HepG2 (cell line): ENCODE data around the gene TFAP2E.

Source experiments
- ERF ChIP-seq: IDR thresholded peaks from 2 replicates; pipeline ENCODE4 v1.6.1; 2018; ENCODE audit warnings: missing biosample characterization, missing genetic modification reagents
- EZH2 ChIP-seq: conservative IDR thresholded peaks from 2 replicates; pipeline ENCODE4 v1.6.1; 2012; ENCODE audit warnings: mild to moderate bottlenecking, low read depth, low read length, moderate library complexity
- POLR2AphosphoS5 ChIP-seq: IDR thresholded peaks from 2 replicates; pipeline ENCODE4 v1.6.1; 2012; ENCODE audit warnings: low read depth, low read length
- SIN3B ChIP-seq: fragments of 150-350 bp; IDR thresholded peaks from 2 replicates; pipeline ENCODE4 v1.6.1; 2014; ENCODE audit warnings: low read length
- TCF7L2 ChIP-seq: IDR thresholded peaks from 2 replicates; pipeline ENCODE4 v1.6.1; 2011; ENCODE audit warnings: mild to moderate bottlenecking, low read depth, low read length, moderate library complexity
- TGIF2 ChIP-seq: IDR thresholded peaks from 2 replicates; pipeline ENCODE4 v1.6.1; 2016; ENCODE audit warnings: control low read depth, missing compliant biosample characterization
- TF ChIP-seq, protein P1 (sequence below): sonication (generic); formaldehyde crosslinking; IDR thresholded peaks from 2 replicates; pipeline ENCODE4 v1.4.0; 2020; ENCODE audit warnings: missing genetic modification reagents
- TF ChIP-seq, protein P2 (sequence below): IDR thresholded peaks from 2 replicates; pipeline ENCODE4 v1.6.1; 2012; ENCODE audit warnings: low read length, improper control_type of control experiment
- TF ChIP-seq, protein P3 (sequence below): sonication (generic); formaldehyde crosslinking; IDR thresholded peaks from 2 replicates; pipeline ENCODE4 v1.4.0; 2020; ENCODE audit warnings: mild to moderate bottlenecking, missing genetic modification reagents
- TF ChIP-seq, protein P4 (sequence below): sonication (generic); formaldehyde crosslinking; IDR thresholded peaks from 2 replicates; pipeline ENCODE4 v1.5.0; 2020; ENCODE audit warnings: mild to moderate bottlenecking, missing genetic modification reagents, moderate library complexity
- TF ChIP-seq, protein P5 (sequence below): sonication (generic); formaldehyde crosslinking; IDR thresholded peaks from 2 replicates; pipeline ENCODE4 v1.4.0; 2020; ENCODE audit warnings: missing genetic modification reagents, mild to moderate bottlenecking, borderline replicate concordance
- TF ChIP-seq, protein P6 (sequence below): IDR thresholded peaks from 2 replicates; pipeline ENCODE4 v1.6.1; 2012; ENCODE audit warnings: inconsistent platforms
- TF ChIP-seq, protein P7 (sequence below): sonication (generic); formaldehyde crosslinking; IDR thresholded peaks from 2 replicates; pipeline ENCODE4 v1.4.0; 2020; ENCODE audit warnings: missing genetic modification reagents

DNA sequence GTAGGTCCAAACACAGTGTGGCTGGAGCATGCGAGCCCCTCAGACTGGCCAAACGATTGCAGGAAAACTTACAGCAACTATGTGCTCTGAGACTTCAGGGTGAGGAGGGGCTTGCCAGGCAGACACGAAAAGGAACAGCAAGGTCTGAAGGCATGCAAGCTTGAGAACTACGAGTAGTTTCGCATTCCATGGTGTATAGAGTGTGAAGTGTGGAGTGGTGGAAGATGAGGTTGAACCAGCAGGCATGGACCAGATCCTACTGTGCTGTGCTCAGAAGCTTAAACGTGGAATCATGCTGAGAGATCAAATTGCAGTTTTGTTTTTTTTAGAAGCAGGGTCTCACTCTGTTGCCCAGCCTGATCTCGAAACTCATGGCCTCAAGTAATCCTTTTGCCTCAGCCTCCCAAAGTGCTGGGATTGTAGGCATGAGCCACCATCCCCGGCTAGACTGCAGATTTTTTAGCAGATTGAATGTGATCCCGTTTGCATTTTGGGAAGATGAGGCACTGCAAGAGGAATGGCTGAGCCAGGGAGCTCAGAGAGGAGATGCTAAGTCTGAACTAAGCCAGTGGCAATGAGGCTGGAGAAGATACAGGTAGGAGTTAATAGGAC, 5.1 kb upstream of the TFAP2E start:
- TF ChIP-seq EZH2 (no peak), POLR2AphosphoS5 (no peak), ERF (CRISPR knock-in tag) (no peak), TGIF2 (no peak), TCF7L2 (no peak), SIN3B (no peak)
- TF ChIP-seq, protein P1, sequence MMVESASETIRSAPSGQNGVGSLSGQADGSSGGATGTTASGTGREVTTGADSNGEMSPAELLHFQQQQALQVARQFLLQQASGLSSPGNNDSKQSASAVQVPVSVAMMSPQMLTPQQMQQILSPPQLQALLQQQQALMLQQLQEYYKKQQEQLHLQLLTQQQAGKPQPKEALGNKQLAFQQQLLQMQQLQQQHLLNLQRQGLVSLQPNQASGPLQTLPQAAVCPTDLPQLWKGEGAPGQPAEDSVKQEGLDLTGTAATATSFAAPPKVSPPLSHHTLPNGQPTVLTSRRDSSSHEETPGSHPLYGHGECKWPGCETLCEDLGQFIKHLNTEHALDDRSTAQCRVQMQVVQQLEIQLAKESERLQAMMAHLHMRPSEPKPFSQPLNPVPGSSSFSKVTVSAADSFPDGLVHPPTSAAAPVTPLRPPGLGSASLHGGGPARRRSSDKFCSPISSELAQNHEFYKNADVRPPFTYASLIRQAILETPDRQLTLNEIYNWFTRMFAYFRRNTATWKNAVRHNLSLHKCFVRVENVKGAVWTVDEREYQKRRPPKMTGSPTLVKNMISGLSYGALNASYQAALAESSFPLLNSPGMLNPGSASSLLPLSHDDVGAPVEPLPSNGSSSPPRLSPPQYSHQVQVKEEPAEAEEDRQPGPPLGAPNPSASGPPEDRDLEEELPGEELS (CRISPR knock-in tag): no peak
- TF ChIP-seq, protein P2, sequence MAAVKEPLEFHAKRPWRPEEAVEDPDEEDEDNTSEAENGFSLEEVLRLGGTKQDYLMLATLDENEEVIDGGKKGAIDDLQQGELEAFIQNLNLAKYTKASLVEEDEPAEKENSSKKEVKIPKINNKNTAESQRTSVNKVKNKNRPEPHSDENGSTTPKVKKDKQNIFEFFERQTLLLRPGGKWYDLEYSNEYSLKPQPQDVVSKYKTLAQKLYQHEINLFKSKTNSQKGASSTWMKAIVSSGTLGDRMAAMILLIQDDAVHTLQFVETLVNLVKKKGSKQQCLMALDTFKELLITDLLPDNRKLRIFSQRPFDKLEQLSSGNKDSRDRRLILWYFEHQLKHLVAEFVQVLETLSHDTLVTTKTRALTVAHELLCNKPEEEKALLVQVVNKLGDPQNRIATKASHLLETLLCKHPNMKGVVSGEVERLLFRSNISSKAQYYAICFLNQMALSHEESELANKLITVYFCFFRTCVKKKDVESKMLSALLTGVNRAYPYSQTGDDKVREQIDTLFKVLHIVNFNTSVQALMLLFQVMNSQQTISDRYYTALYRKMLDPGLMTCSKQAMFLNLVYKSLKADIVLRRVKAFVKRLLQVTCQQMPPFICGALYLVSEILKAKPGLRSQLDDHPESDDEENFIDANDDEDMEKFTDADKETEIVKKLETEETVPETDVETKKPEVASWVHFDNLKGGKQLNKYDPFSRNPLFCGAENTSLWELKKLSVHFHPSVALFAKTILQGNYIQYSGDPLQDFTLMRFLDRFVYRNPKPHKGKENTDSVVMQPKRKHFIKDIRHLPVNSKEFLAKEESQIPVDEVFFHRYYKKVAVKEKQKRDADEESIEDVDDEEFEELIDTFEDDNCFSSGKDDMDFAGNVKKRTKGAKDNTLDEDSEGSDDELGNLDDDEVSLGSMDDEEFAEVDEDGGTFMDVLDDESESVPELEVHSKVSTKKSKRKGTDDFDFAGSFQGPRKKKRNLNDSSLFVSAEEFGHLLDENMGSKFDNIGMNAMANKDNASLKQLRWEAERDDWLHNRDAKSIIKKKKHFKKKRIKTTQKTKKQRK: no peak
- TF ChIP-seq, protein P3, sequence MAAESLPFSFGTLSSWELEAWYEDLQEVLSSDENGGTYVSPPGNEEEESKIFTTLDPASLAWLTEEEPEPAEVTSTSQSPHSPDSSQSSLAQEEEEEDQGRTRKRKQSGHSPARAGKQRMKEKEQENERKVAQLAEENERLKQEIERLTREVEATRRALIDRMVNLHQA: no peak
- TF ChIP-seq, protein P4, sequence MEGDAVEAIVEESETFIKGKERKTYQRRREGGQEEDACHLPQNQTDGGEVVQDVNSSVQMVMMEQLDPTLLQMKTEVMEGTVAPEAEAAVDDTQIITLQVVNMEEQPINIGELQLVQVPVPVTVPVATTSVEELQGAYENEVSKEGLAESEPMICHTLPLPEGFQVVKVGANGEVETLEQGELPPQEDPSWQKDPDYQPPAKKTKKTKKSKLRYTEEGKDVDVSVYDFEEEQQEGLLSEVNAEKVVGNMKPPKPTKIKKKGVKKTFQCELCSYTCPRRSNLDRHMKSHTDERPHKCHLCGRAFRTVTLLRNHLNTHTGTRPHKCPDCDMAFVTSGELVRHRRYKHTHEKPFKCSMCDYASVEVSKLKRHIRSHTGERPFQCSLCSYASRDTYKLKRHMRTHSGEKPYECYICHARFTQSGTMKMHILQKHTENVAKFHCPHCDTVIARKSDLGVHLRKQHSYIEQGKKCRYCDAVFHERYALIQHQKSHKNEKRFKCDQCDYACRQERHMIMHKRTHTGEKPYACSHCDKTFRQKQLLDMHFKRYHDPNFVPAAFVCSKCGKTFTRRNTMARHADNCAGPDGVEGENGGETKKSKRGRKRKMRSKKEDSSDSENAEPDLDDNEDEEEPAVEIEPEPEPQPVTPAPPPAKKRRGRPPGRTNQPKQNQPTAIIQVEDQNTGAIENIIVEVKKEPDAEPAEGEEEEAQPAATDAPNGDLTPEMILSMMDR: no peak
- TF ChIP-seq, protein P5, sequence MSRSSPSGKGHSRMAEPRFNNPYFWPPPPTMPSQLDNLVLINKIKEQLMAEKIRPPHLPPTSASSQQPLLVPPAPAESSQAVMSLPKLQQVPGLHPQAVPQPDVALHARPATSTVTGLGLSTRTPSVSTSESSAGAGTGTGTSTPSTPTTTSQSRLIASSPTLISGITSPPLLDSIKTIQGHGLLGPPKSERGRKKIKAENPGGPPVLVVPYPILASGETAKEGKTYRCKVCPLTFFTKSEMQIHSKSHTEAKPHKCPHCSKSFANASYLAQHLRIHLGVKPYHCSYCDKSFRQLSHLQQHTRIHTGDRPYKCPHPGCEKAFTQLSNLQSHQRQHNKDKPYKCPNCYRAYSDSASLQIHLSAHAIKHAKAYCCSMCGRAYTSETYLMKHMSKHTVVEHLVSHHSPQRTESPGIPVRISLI (CRISPR knock-in tag): no peak
- TF ChIP-seq, protein P6, sequence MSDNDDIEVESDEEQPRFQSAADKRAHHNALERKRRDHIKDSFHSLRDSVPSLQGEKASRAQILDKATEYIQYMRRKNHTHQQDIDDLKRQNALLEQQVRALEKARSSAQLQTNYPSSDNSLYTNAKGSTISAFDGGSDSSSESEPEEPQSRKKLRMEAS: no peak
- TF ChIP-seq, protein P7, sequence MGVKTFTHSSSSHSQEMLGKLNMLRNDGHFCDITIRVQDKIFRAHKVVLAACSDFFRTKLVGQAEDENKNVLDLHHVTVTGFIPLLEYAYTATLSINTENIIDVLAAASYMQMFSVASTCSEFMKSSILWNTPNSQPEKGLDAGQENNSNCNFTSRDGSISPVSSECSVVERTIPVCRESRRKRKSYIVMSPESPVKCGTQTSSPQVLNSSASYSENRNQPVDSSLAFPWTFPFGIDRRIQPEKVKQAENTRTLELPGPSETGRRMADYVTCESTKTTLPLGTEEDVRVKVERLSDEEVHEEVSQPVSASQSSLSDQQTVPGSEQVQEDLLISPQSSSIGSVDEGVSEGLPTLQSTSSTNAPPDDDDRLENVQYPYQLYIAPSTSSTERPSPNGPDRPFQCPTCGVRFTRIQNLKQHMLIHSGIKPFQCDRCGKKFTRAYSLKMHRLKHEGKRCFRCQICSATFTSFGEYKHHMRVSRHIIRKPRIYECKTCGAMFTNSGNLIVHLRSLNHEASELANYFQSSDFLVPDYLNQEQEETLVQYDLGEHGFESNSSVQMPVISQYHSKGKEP (CRISPR knock-in tag): no peak
